ENCODE measurements around the gene COQ8B.

DNA sequence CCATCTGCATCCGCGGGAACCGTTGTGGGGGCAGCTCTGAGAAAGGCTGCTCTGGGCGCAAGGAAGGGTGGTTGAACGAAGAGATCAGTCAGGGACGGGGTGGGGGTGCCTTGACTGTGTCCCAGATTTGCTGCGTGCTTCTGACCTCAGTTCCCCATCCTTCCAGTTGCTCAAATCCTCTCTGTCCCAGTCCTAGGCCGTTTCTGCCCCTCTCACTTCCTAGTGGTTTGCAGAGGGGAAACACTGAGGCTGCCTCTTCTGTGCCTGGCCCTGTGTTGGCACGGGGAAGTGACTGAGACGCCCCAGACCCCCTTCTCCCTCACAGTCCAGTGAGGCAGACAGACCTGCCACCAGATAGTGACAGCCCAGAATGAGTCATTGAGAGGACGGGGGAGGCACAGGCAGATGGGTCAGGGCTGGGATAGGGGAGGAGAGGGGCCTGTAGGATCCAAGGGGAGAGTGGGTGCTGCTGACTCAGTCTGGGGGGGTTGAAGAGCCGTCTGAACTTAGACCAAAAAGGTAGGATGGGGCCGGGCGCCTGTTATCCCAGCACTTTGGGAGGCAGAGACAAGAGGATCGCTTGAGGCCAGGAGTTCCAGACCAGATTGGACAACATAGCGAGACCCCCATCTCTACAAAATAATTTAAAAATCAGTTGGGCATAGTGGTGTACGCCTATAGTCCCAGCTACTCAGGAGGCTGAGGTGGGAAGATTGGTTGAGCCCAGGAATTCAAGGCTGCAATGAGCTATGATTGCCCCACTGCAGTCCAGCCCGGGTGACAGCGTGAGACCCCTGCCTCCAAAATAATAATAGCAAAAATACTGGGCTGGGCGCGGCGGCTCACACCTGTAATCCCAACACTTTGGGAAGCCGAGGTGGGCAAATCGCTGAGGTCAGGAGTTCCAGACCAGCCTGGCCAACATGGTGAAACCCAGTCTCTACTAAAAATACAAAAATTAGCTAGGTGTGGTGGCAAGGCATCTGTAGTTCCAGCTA lies 52.7 kb downstream of the COQ8B start:
- TF ChIP-seq, protein P1, sequence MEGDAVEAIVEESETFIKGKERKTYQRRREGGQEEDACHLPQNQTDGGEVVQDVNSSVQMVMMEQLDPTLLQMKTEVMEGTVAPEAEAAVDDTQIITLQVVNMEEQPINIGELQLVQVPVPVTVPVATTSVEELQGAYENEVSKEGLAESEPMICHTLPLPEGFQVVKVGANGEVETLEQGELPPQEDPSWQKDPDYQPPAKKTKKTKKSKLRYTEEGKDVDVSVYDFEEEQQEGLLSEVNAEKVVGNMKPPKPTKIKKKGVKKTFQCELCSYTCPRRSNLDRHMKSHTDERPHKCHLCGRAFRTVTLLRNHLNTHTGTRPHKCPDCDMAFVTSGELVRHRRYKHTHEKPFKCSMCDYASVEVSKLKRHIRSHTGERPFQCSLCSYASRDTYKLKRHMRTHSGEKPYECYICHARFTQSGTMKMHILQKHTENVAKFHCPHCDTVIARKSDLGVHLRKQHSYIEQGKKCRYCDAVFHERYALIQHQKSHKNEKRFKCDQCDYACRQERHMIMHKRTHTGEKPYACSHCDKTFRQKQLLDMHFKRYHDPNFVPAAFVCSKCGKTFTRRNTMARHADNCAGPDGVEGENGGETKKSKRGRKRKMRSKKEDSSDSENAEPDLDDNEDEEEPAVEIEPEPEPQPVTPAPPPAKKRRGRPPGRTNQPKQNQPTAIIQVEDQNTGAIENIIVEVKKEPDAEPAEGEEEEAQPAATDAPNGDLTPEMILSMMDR (IDR thresholded peaks at IDR 0.05): no peak
- no peak for TF ChIP-seq POLR2A (IDR thresholded peaks at IDR 0.05)
